Dermis lymphatic vessel endothelial cell (primary cell): ENCODE measurements around the gene MOB3C. TPM values are rescaled to one million over a fixed set of nuclear protein-coding genes. Genes with fewer than 3 reads are reported as not detected.

Experiments
- total RNA-seq: library from RNA; depleted of rRNA; stranded (reverse); fragments of >200 nt; gene quantifications from 2 replicates; pipeline ENCODE4 v1.2.1, GENCODE V29; 2014

MOB3C gene
- total RNA-seq: 11.5 and 11.8 TPM in 2 replicates

GRCh38 chr1:46616277-46617107 lies at the start of gene MOB3C:
Gene MOB3C, minus strand, starts transcription at chr1:46616811. Its CDS starts 3,490 bp downstream, at chr1:46613321.

GRCh38 chr1:46603858-46604549 lies 12.6 kb downstream of the MOB3C start, which contains the start of gene MKNK1:
Gene MKNK1, minus strand, starts transcription at chr1:46604268. Its CDS starts 20,941 bp downstream, at chr1:46583327.

Other genes starting within 250 kb of the MOB3C start
- 0.52 and 1.1 TPM in 2 replicates for gene FAAH, start 222.5 kb downstream of the MOB3C start, total RNA-seq
- not detected in 2 replicates for gene DMBX1, start 127.0 kb downstream of the MOB3C start, total RNA-seq
- not detected in 2 replicates for gene KNCN, start 65.2 kb downstream of the MOB3C start, total RNA-seq
- 18.2 and 19.6 TPM in 2 replicates for gene MKNK1, start 12.5 kb downstream of the MOB3C start, total RNA-seq
- 26.2 and 26.9 TPM in 2 replicates for gene ATPAF1, start 51.6 kb upstream of the MOB3C start, total RNA-seq
- not detected in 2 replicates for gene TEX38, start 55.0 kb upstream of the MOB3C start, total RNA-seq
- 57.8 and 60.6 TPM in 2 replicates for gene EFCAB14, start 102.3 kb upstream of the MOB3C start, total RNA-seq
- gene CYP4B1, start 182.2 kb upstream of the MOB3C start, total RNA-seq: not detected in 2 replicates